NCI-H460 (cell line): ENCODE data around the gene CD6. TPM values are rescaled to one million over a fixed set of nuclear protein-coding genes. Genes with fewer than 3 reads are reported as not detected.

Experiments used
- DNase-seq: peaks from one replicate; pipeline ENCODE4 v3.0.0-alpha.2; 2016; ENCODE audit warnings: low read depth; ENCODE audit errors: extremely low read depth
- total RNA-seq: library from RNA; depleted of rRNA; stranded (reverse); fragments of >200 nt; shearing (Covaris generic); gene quantifications from 2 replicates; pipeline ENCODE4 v1.2.3, GENCODE V29; 2014

Gene CD6
- total RNA-seq, 1 experiment from 2014 or later: not detected

DNA sequence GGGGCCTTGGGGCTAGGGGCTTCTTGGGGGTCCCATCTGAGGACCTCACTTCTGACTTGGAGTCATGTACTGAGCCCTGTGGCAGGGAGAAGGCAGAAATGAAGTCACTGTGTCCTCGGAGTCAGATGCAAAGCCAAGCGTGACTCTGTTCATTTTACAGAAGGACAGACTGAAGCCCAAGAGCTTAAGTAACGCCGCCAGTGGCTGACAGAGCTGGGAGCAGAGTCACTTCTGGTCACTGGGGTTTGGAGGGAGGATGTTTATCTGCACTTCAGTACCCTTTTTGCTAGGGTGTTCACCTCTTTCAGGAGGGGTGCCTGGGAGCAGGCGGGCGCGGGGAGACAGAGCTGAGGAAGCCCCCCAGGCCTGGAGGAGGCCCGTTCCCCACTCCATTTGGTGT, 10.7 kb downstream of the CD6 start:
- no peak for DNase-seq

- no peak for DNase-seq
Observed at GRCh38 chr11:60984149-60984548, 12.7 kb downstream of the CD6 start.

DNA sequence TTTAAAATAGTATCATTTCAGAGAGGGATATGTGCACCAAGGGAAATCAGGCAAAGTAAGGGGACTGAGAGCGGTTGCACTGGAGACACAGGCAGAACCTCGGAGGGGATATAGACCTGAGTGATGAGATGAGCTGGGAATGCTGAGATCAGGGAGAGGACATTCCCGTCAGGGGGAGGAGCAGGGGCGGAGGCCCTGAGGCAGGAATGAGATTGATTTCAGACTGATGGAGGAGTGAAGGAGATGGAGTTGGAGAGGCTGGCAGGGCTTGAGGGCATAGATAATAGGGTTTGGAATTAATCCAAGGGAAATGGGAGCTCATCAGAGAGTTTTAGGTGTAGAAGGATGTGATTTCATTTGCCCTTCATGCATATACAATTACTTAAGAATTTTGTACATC, 13.2 kb downstream of the CD6 start:
- DNase-seq: no peak

GRCh38 chr11:60985501-60985900, 14.0 kb downstream of the CD6 start:
- DNase-seq: no peak

DNA sequence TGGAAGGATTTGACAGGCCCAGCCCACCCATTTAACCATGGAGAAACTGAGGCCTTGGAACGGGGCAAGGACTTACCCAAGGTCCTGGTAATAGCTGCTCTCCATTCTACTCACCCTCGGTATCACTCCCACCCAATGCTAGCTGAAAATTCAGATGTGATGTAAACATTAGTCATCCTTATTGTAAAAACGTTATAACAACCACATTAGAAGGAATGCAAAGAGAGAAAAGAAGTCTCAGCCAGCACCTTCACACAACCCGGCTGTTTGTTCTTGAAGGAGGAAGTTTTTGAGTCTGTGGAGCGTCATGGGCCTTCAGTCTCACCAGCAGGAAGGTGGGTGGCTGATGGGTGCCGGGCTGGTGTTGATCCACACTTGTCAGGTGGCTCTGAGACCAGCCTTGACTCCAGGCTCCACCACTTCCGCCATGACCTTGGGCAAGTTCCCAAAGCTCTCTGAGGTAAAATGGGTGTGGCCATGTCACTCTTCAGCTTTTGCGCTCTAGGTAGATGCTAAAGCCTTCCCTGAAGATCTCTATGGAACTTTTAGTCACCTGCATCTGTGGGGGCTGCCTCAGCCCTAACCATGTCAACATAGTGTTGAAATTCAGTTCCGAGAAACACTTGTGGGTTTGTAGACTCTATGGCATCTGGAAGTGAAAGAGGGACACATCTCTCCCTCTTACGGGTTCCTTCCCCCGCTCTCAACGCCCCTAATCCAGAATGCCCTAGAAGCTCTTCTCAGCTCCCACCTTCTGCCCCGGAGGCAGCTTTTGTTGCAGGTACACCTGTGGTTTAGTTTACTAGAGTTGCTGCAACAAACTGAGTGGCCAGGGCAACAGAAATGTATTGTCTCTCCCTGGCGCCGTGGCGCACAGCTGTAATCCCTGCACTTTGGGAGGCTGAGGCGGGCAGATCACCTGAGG, 14.8 kb downstream of the CD6 start:
- no peak for DNase-seq

- DNase-seq: no peak
Observed at GRCh38 chr11:60987577-60988277, 16.2 kb downstream of the CD6 start.

GRCh38 chr11:60988658-60989057, 17.2 kb downstream of the CD6 start:
- DNase-seq: no peak

- DNase-seq: no peak
Observed at GRCh38 chr11:60989093-60989650, 17.7 kb downstream of the CD6 start.

- DNase-seq: no peak
Observed at GRCh38 chr11:60991457-60991856, 20.0 kb downstream of the CD6 start.

- DNase-seq: no peak
Observed at GRCh38 chr11:60992842-60993409, 21.4 kb downstream of the CD6 start.

GRCh38 chr11:60993615-60994014, 22.1 kb downstream of the CD6 start:
- DNase-seq: no peak

GRCh38 chr11:60994541-60995080, 23.1 kb downstream of the CD6 start:
- no peak for DNase-seq

GRCh38 chr11:60995798-60996197, 24.3 kb downstream of the CD6 start:
- no peak for DNase-seq

DNA sequence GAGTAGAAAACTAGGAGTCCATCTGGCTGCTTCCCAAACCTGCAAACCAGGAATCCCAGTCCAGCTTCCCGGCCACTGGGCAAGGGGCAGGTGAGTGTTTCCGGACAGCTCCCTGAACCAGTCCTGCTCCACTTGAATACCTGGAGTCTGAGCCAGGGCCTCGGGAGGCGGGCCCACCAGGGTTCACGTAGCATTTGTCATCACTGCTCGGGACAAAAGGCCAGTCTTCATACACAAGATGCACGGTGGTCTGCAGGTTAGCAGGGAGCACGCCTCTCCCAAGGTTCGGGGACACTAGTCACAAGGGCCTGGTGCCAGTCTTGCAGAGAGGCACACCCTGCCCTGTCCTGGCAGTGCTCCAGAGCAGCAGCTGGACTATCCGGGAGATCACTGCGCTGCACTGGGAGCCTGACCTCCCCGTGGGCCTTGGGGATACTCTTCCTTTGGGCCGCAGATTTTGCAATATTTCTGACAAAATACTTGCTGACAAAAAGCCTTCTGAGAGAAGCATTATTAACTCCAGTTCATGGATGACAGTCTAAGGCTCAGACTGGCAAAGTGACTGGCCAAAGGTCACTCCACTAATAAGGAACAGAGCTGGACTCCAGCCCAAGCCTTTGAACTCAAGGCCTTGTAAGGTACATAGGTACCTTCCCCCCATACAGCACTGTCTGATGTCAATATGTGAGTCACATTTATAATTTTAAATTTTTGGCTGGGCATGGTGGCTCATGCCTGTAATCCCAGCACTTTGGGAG, 25.1 kb downstream of the CD6 start:
- DNase-seq: no peak

GRCh38 chr11:61000426-61000825, 28.9 kb downstream of the CD6 start:
- no peak for DNase-seq

GRCh38 chr11:61001931-61002330, 30.5 kb downstream of the CD6 start:
- no peak for DNase-seq

- no peak for DNase-seq
Observed at GRCh38 chr11:61002598-61002997, 31.1 kb downstream of the CD6 start.

DNA sequence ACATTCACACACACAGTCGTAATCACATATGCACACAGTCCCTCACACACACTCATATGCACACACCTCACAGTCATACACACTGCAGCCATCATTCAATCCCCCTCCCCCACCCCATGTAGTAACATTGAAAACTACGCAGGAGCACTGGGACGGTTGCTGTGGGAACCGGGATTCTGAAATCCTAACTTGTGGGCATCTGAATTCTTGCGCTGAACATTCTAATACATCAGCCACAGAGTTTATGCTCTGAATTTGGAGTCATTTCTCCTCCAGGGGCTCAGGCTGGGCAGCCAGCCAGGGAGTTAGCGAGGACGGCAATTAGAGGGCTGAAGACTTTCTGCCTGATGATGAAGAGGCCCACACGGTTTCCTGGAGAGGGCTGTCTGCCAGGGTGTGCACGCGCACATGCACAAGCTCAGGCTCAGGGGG, 32.7 kb downstream of the CD6 start:
- no peak for DNase-seq

DNA sequence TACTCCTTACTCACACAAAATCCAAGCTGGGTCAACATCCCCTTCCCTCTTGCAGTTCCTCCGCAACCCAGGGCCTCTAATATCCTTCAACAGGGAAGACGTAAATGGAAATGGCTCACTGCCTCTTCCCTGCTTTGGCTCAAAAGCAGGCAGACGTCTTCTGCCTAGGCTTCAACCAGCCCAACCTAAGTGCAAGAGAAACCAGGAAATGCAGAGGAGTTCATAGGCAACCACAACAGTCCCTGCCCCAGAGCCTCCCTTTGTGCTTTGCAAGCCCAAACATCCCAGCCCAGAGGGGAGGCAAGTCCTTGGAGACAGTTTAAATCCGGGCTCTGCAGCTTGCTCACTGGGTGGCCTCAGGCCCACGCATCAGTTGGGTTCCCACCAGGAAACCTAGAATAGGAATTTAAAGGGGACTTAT, 33.3 kb downstream of the CD6 start:
- DNase-seq: no peak

DNA sequence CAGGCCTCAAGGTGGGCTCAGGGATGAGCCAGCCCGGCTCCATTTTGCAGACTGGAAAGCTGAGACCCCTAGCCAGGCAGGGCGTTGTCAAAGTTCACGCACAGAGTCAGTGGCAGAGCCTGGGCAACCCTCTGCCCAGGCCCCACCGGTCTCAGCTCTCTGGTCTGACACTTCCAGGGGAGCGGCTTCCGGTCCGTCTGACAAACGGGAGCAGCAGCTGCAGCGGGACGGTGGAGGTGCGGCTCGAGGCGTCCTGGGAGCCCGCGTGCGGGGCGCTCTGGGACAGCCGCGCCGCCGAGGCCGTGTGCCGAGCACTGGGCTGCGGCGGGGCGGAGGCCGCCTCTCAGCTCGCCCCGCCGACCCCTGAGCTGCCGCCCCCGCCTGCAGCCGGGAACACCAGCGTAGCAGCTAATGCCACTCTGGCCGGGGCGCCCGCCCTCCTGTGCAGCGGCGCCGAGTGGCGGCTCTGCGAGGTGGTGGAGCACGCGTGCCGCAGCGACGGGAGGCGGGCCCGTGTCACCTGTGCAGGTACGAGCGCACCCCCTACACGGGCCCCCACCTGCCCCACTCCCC, 36.0 kb downstream of the CD6 start:
- no peak for DNase-seq
